Urinary bladder (tissue), 4 donors: ENCODE measurements around the gene ELFN1. TPM values are rescaled to one million over a fixed set of nuclear protein-coding genes. Genes with fewer than 3 reads are reported as not detected.

Experiments
- DNase-seq: peaks from one replicate; pipeline ENCODE4 v3.0.0-alpha.2; 2015; ENCODE audit errors: extremely low spot score
- H3K27ac ChIP-seq: one replicate; pipeline ENCODE4 v1.5.1; 2013; ENCODE audit warnings: low read depth, mild to moderate bottlenecking, moderate library complexity
- H3K36me3 ChIP-seq: one replicate; pipeline ENCODE4 v1.6.1; 2013; ENCODE audit warnings: mild to moderate bottlenecking, moderate library complexity; ENCODE audit not compliant: insufficient read depth
- H3K4me1 ChIP-seq: one replicate; pipeline ENCODE4 v1.6.1; 2013; ENCODE audit warnings: mild to moderate bottlenecking, moderate library complexity; ENCODE audit not compliant: insufficient read depth
- H3K4me3 ChIP-seq: one replicate; pipeline ENCODE4 v1.5.1; 2013; ENCODE audit warnings: low read depth, low read length
- WGBS: extraction: QIAGEN DNeasy Blood & Tissue Kit; methylation state at CpG from one replicate; pipeline ENCODE4 v1.1.7; 2013; 5-methylcytosine and 5-hydroxymethylcytosine counted together
- polyA plus RNA-seq: library from polyadenylated mRNA; stranded (reverse); fragments of 200-250 nt; gene quantifications from one replicate; pipeline ENCODE4 v1.2.3, GENCODE V29; 2013
- total RNA-seq: library from RNA; depleted of rRNA; stranded (reverse); fragments of >200 nt; gene quantifications from one replicate; pipeline ENCODE4 v1.2.3, GENCODE V29; 2014
- donor health status: healthy with polysubstance abuse.
- donor health status: healthy.

ELFN1 gene
- total and polyA plus RNA-seq, 2 donors: 2.5 to 3.2 TPM

DNA sequence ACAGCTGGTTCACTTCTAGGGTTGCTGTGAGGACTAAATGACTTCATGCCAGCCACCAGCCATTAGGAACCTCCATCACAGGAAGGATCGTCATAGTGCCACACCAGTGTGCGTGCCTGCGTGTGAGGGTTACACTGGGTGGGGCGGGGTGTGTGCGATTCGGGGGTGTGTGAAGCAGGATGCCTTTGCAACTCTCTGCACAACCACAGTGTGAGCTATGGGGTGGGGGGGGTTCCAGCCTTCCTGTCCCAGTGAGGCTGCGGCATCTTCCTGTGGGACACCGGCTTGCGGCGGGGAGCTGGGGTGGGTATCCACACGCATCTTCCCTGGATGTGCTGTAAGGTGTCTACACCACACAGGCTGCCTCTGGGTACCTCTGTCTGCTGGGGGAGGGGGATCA is 6.9 kb upstream of the ELFN1 start:
- 55% methylated on average over 11 of the region's 11 CpGs for WGBS
- no peaks in the 10 kb centered on the region for H3K36me3 ChIP-seq
- no peak for DNase-seq

DNA sequence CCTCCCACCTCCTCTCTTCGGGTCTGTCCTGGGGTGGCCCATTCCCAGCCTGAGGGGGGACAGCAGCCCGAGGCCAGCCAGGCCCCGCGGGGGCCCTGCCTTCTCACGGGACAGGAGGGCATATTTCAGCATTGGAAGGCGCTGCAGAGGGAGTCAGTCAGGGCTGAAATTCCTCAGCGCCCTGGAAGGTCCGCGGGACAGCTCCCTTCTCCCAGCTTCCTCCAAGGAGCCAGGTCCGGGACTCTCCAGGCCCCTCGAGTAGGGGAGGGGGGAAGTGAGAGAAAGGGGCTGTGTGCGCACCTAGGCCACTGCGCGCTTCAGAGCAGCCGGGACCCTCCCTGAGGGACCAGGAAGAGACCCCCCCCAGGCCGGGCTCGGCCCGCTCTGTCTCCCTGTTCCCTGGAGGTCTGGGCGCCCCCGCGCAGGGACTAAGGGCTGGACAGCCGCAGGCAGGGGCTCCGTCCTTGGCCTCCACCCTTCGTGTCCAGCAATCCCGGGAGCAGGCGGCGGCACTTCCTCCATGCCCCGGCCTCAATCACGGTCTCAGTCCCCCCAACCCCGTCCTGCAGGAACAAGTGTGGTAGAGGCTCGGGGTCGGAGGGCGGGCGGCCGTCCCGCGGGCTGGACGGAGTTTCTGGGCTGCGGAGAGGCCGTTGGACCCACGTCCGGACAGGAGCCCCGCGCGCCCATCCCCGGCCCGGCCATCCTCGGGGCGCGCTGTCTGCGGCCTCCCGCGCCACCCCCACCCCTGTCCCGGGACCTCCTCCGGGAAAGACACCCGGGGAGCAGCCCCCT is 6.0 kb upstream of the ELFN1 start:
- H3K4me1 ChIP-seq: no peaks in the 10 kb centered on the region
- 5% methylated on average over 56 of the region's 56 CpGs for WGBS
- H3K27ac ChIP-seq: no peak overlapping the region
- DNase-seq: no peak
- no peaks in the 10 kb centered on the region for H3K36me3 ChIP-seq
- H3K4me3 ChIP-seq: peak overlapping the region; percentile 68

More for the DNA sequence above, 6.9 kb upstream of the ELFN1 start:
- H3K4me1 ChIP-seq: no peaks in the 10 kb centered on the region
- H3K4me3 ChIP-seq: no peak overlapping the region
- no peak overlapping the region for H3K27ac ChIP-seq

DNA sequence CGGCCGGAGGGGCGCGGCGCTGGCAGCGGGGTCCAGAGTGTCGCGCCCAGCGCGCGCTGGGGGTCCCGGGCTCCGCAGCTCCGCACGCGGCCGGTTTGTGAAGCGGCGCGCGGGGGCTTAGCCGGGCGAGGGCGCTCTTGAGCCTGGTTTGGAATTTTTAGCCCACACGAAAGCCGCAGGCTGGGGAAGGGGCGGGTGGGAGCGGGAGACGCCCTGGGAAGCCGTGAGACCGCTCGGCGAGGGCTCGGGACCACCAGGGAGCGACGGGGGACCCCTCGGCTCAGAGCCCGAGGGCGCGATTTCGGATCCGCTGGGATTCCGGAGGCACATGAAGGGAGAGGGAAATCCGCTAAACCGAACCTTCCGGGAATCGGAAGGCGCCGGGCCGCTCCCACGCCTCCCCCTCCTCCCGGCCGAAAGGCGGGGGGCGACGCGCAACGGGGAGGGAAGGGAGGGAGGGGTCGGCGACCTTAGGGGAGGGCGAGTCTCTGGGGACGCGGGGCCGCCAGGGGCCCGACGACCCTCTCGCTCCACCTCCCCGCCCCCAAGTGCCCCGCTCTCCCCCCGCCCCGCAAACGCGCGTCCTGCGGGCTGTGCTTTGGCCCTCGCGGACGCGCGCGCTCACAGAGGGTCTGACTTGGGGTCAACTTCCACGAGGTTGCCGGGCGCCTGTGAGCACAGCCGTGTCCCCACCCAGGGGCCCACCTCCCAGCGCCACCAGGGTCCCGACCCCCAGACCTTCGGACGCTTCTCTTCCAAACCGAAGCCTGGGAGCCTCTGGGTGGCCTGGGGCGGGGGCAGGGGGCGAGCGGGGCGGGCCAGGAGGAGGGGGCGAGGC is 5.1 kb upstream of the ELFN1 start:
- Histone ChIP-seq H3K27ac (no peak overlapping the region), H3K4me1 (no peaks in the 10 kb centered on the region), H3K4me3 (peak overlapping the region; percentile 68), H3K36me3 (no peaks in the 10 kb centered on the region)
- DNase-seq: no peak
- under 1% methylated on average over 88 of the region's 95 CpGs for WGBS

DNA sequence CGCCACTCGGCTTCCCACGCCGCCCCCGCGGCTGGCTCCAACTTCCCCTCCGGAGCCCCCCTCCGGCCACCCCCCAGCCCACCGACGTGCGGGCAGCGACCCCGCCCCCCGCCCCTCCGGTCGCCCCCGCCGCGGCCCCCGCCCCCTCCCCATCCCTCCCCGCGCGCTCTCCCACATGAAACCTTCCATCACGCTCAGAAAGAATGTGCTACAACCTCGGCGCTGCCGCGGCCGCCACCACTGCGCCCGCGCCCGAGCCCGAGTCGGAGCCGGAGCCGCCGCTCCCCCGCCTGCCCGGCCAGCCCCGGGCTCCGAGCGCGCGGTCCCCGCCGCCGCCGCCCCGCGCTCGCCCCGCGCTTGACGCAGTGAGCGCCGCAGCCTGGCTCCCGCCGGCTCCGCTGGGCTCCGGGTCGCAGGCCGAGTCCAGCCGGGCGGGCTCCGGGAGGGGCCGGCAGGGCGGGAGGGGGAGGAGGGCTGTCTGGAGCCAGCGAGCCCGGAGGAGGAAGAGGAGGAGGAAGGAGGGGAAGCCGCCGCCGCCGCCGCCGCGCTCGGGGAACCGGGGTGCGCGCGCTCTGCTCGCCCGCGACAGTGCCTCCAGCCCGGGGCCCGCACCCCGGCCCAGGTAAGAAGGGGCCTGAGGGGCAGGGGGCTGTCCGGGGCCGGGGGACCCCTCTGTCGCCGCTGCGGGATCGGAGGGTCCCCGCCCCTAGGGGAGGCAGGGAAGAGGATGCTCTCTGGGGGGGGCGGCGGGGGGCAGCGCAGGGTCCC is 4.3 kb upstream of the ELFN1 start:
- no peak for DNase-seq
- H3K4me1 ChIP-seq: peaks cover 2% of the 10 kb centered on the region
- H3K27ac ChIP-seq: no peak overlapping the region
- H3K4me3 ChIP-seq: peak overlapping the region; percentile 68
- WGBS: under 1% methylated on average over 93 of the region's 98 CpGs
- no peaks in the 10 kb centered on the region for H3K36me3 ChIP-seq

DNA sequence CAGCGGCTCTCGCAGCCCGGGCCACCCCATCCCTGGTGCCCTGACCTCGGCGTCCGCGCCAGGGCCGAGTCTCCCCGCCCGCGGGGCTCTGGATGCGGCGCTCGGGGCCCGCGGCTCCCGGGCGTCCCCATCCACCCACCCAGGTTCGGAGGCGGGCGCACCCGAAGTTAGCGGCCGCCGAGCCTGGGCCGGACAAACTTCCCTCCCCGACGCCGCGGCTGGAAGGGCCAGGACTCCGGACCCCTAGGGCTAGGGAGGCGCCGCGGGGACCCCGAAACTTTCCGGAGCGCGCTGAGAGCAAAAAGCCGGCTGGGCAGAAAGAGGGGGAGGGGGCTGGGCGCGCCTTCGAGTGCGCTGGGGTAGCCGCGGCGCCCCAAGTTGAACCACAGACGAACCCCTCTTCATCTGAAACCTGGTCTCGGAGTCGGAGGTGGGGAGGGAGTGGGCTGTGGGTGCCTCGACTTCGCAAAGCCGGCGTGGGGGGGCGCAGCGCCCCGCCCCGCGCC is 3.7 kb upstream of the ELFN1 start:
- H3K4me3 ChIP-seq: peak overlapping the region; percentile 68
- no peak for DNase-seq
- H3K27ac ChIP-seq: no peak overlapping the region
- WGBS: under 1% methylated on average over 58 of the region's 58 CpGs
- H3K36me3 ChIP-seq: no peaks in the 10 kb centered on the region
- H3K4me1 ChIP-seq: peaks cover 2% of the 10 kb centered on the region

DNA sequence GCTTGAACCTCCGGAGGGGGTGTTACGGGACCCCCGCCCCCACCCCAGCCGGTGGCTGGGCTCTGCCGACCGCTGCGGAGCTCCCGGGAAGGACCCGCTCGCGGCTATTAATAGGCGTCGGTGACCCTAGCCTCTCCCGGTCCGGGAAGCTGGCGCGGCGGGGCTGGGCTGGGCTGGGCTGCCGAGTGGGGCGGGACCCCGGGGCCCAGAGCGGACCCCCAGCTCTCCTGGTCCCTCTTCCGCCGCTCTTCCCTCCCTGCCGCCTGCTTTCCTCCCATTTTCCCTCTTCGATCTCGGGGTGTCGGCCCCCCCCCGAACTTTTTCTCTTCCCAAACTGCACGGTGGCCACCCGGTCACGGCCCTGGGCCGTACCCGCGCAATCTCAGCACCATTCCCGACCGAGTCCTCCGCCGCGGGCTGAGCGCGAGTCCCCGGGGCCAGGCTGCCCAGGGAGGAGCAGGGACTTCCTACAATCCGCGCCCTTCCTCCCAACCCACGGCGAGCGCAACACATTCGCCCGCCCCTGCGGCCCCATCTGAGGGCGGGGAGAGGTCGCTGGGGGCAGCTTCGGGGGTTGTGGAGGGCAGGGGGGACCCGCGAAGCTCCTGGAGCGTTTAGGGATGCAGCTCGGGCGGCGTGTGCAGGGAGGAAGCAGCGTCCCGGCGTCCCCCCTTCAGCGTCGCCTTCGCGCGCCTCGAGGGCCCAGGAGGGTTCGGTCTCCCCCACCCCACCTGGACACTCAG is 3.1 kb upstream of the ELFN1 start:
- H3K4me1 ChIP-seq: peaks cover 2% of the 10 kb centered on the region
- no peak for DNase-seq
- no peaks in the 10 kb centered on the region for H3K36me3 ChIP-seq
- no peak overlapping the region for H3K27ac ChIP-seq
- peak overlapping the region; percentile 68 for H3K4me3 ChIP-seq
- 1% methylated on average over 70 of the region's 70 CpGs for WGBS

DNA sequence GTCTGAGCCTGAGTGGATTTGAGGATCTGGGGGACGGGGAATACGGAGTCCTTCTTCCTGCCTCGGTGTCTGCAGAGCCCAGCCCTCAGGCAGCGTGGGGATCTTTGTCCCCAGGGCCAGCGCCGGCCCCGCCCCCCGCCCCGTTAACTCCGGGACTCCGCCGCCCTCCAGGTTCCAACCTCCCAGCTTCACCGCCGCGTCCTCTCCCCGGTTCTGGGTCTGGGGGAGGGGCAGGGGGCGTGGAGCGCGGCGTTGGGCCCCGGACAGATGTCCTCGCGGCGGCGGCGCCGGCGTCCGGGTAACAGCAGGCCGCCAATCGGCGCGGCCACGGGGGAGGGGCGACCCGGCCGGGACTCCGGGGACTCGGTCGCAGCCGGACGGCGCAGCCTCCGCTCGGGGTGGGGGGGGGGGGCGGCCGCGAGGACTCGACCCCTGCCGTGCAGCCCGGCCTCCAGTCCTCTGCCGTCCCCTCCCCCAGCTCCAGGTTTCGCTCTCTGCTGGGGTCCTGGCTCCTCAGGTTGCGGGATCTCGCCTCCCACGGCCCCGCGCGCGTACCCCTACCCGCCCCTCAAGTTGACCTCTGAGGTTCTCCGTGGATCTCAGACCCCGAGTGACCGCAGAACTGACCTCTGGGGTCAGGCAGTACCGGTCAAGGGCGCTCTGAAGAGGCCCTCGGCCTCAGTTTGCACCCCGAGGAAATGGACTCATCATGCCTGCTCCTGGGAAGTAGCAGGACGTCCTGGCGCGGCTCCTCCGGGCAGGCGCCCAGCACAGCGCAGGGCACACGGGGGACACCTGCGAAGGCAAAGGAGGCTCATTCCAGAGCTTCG is 2.3 kb upstream of the ELFN1 start:
- no peaks in the 10 kb centered on the region for H3K36me3 ChIP-seq
- H3K27ac ChIP-seq: no peak overlapping the region
- DNase-seq: no peak
- H3K4me1 ChIP-seq: peaks cover 2% of the 10 kb centered on the region
- peak overlapping the region; percentile 68 for H3K4me3 ChIP-seq
- 23% methylated on average over 75 of the region's 77 CpGs for WGBS

DNA sequence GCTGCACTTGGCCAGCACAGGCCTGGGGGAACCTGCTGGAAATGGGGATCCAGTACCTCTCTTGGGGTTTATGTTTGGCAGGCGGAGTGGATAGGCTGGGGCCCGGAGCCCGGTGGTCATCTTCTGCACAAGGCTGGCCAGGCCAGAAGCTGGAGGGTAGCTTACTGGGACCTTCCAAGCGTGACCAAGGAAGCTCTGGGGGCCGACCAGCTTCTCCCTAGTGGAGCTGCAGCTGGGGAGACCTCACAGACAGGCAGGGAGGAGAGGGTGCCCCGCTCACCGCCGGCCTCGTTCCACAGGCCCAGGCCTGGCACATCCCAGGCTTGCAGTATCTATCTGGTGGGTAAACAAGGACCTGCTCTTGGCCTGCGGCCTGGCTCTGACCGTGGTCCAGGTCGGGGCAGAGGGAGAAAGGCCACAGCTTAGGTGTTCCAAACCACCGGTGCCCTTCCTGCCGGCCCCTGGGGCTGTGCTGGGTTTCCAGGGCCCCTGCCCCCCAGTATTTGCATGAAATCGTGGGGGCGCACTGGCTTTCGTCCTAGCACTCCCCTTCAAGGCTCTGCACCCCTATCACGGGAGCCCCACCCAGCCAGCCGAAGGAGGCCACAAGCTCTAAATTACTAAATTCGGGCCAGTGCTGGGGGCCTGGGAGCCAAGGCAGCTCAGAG is 1.5 kb upstream of the ELFN1 start:
- DNase-seq: no peak
- 67% methylated on average over 20 of the region's 20 CpGs for WGBS
- Histone ChIP-seq H3K4me1 (peaks cover 2% of the 10 kb centered on the region), H3K4me3 (no peak overlapping the region), H3K36me3 (no peaks in the 10 kb centered on the region), H3K27ac (no peak overlapping the region)

DNA sequence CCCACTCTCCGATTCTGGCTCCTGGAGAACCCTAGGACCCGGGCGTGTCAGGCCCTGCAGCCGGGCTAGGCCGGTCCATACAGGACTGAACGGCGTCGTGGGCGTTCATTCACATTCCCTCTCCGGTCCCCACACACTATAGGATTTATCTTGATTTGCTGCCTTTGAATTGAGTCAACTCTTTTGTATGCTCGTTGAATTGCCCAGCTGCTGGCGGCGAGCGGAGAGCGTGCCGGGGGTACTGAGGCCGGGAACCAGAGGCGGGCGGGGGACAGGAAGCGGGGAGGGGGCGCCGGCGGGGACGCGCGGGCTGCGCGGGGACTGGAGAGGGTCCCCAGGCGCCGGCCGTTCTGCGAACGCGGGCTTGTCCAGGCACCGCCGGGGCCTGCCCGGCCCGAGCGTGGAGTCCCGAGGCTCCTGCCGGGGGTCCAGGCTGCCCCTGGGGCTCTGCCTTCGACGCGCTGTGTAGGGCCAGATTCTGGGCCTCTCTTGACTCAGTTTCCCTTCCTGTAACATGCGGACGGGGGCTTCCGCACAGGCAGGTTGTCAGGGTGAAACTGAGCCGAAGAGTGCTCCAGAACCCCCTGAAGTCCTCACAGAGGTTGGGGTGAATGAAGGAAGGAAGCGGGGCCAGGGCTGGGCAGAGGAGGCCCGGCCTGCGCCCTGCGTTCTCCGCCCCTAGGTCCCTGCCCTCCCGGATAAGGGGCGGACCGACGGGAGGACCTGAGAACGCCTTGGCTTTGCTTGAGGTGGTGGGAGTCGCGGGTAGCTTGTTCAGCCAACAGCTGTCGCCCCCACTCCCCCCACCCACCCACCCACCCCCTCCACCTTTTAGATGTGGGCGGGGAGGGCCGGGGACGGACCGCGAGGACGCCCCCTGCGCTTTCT is 769 bp upstream of the ELFN1 start:
- H3K4me1 ChIP-seq: peaks cover 2% of the 10 kb centered on the region
- WGBS: 13% methylated on average over 68 of the region's 68 CpGs
- no peak for DNase-seq
- no peak overlapping the region for H3K27ac ChIP-seq
- H3K36me3 ChIP-seq: no peaks in the 10 kb centered on the region
- peak overlapping the region; percentile 25 for H3K4me3 ChIP-seq

DNA sequence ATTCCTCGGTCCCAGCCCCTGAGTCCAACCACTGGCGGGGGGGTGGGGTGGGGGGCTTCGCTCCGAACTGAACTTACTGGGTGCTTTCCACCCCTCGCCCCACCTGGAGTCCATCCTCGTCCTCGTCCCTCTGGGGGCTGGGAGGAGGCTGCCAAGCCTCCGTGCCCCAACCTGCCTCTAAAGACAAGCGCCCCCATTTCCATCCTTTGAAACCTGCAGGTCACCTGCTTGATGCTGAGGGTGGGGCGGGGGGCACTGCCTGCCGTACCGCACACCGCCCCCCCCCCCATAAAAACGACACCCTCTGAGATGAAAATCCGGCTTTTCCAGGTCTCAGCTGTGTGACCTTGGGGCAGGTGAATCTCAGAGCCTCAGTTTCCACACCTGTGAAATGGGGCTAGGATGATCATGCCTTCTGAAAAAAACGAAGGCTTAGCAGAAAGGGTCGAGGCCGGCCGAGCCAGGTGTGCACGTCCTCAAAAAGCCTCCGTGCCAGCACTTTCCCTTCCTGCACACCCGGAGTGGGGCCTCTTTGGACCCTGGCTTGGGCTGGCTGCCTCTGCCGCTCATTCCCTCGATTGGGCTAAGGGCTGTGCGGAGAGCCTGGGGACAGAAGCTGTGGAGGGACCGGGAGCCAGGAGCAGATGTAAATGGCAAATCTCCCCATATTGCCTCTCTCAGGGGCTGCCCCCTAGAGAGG is 967 bp downstream of the ELFN1 start:
- peaks cover 2% of the 10 kb centered on the region for H3K4me1 ChIP-seq
- WGBS: 24% methylated on average over 26 of the region's 26 CpGs
- H3K36me3 ChIP-seq: no peaks in the 10 kb centered on the region
- H3K27ac ChIP-seq: no peak overlapping the region
- H3K4me3 ChIP-seq: no peak overlapping the region
- no peak for DNase-seq
